GM18951 (cell line): ENCODE data around the gene TGFBI.

ENCODE experiments used
- POLR2A ChIP-seq: IDR thresholded peaks from 4 replicates; pipeline ENCODE4 v1.6.1; 2011; ENCODE audit warnings: mild to moderate bottlenecking; ENCODE audit not compliant: insufficient read length, insufficient read depth; ENCODE audit errors: extremely low read depth
- in situ Hi-C: fragments of 300-500 bp; cut with MboI; formaldehyde crosslinking; loops from one replicate; pipeline ENCODE4 v1.12.0; 2022; ENCODE audit warnings: low sequenced_read_pairs, mixed read lengths, inconsistent platforms; ENCODE audit not compliant: unreplicated experiment

The TGFBI gene

GRCh38 chr5:136021016-136021405 lies 7.8 kb upstream of the TGFBI start:
- in situ Hi-C loops, result no loop called here
- no peak for TF ChIP-seq POLR2A

GRCh38 chr5:136022965-136023364 lies 5.8 kb upstream of the TGFBI start:
- in situ Hi-C loops, result no loop called here
- TF ChIP-seq POLR2A, result no peak

- in situ Hi-C loops, result no loop called here
- TF ChIP-seq POLR2A, result no peak
Measured at GRCh38 chr5:136023958-136024541, 4.7 kb upstream of the TGFBI start.

- in situ Hi-C loops, result no loop called here
- TF ChIP-seq POLR2A, result no peak
Measured at GRCh38 chr5:136025900-136026299, 2.9 kb upstream of the TGFBI start.

- in situ Hi-C loops, result no loop called here
Measured at GRCh38 chr5:136026636-136027035, 2.2 kb upstream of the TGFBI start.

GRCh38 chr5:136027311-136027710 lies 1.5 kb upstream of the TGFBI start:
- TF ChIP-seq POLR2A, result no peak
- in situ Hi-C loops, result no loop called here

More at GRCh38 chr5:136026636-136027035, 2.2 kb upstream of the TGFBI start:
- no peak for TF ChIP-seq POLR2A

- in situ Hi-C loops, result no loop called here
- TF ChIP-seq POLR2A, result no peak
Measured at GRCh38 chr5:136028090-136028489, 698 bp upstream of the TGFBI start.

- no peak for TF ChIP-seq POLR2A
Measured at GRCh38 chr5:136030252-136030651, 1.5 kb downstream of the TGFBI start.

GRCh38 chr5:136030956-136031611 lies 2.3 kb downstream of the TGFBI start:
- TF ChIP-seq POLR2A, result no peak
- in situ Hi-C loops, result no loop called here

More at GRCh38 chr5:136030252-136030651, 1.5 kb downstream of the TGFBI start:
- in situ Hi-C loops, result no loop called here

- in situ Hi-C loops, result no loop called here
Measured at GRCh38 chr5:136031711-136032110, 2.9 kb downstream of the TGFBI start.

GRCh38 chr5:136032564-136032963 lies 3.8 kb downstream of the TGFBI start:
- in situ Hi-C loops, result no loop called here
- TF ChIP-seq POLR2A, result no peak

More at GRCh38 chr5:136031711-136032110, 2.9 kb downstream of the TGFBI start:
- no peak for TF ChIP-seq POLR2A

GRCh38 chr5:136033234-136033633 lies 4.4 kb downstream of the TGFBI start:
- no peak for TF ChIP-seq POLR2A

GRCh38 chr5:136033848-136034247 lies 5.1 kb downstream of the TGFBI start:
- TF ChIP-seq POLR2A, result no peak
- in situ Hi-C loops, result no loop called here

More at GRCh38 chr5:136033234-136033633, 4.4 kb downstream of the TGFBI start:
- in situ Hi-C loops, result no loop called here

GRCh38 chr5:136034492-136034891 lies 5.7 kb downstream of the TGFBI start:
- no peak for TF ChIP-seq POLR2A
- in situ Hi-C loops, result no loop called here
